SW 1271 (cell line): Measurements from ENCODE around the gene UNC5C.

Experiments used
- DNase-seq, 2 experiments: peaks; one replicate each; lab custom pipeline; 2025; lab: John Stamatoyannopoulos, UW

The UNC5C gene

GRCh38 chr4:95546866-95547714, 1.7 kb downstream of the UNC5C start:
- no peak for DNase-seq

GRCh38 chr4:95546221-95546620, 2.6 kb downstream of the UNC5C start:
- DNase-seq = no peak

- DNase-seq = no peak
These were observed 3.2 kb downstream of the UNC5C start for GRCh38 chr4:95545546-95545945.

GRCh38 chr4:95544113-95545103, 4.4 kb downstream of the UNC5C start:
- no peak for DNase-seq

GRCh38 chr4:95541889-95542607, 6.7 kb downstream of the UNC5C start:
- no peak for DNase-seq

GRCh38 chr4:95541094-95541493, 7.7 kb downstream of the UNC5C start:
- no peak for DNase-seq

GRCh38 chr4:95540227-95540626, 8.5 kb downstream of the UNC5C start:
- no peak for DNase-seq

- no peak for DNase-seq
These were observed 9.7 kb downstream of the UNC5C start for GRCh38 chr4:95539106-95539505.

- DNase-seq = no peak
These were observed 10.8 kb downstream of the UNC5C start for GRCh38 chr4:95537863-95538488.

- DNase-seq = no peak
These were observed 11.6 kb downstream of the UNC5C start for GRCh38 chr4:95537191-95537590.

- DNase-seq = no peak
These were observed 12.1 kb downstream of the UNC5C start for GRCh38 chr4:95536650-95537049.

GRCh38 chr4:95535180-95535579, 13.6 kb downstream of the UNC5C start:
- DNase-seq = no peak

GRCh38 chr4:95534032-95534431, 14.7 kb downstream of the UNC5C start:
- DNase-seq = no peak

GRCh38 chr4:95533254-95533653, 15.5 kb downstream of the UNC5C start:
- no peak for DNase-seq

- DNase-seq = no peak
These were observed 16.5 kb downstream of the UNC5C start for GRCh38 chr4:95532305-95532704.

- DNase-seq = no peak
These were observed 17.6 kb downstream of the UNC5C start for GRCh38 chr4:95531141-95531540.

GRCh38 chr4:95529946-95530345, 18.8 kb downstream of the UNC5C start:
- DNase-seq = no peak

- DNase-seq = no peak
These were observed 20.3 kb downstream of the UNC5C start for GRCh38 chr4:95528388-95528948.

- DNase-seq = no peak
These were observed 22.7 kb downstream of the UNC5C start for GRCh38 chr4:95526075-95526474.

- DNase-seq = no peak
These were observed 24.0 kb downstream of the UNC5C start for GRCh38 chr4:95524729-95525128.

- DNase-seq = no peak
These were observed 24.6 kb downstream of the UNC5C start for GRCh38 chr4:95524184-95524583.
